Endometrial microvascular endothelial cells (primary cell): ENCODE measurements around the gene IGF1R. TPM values are rescaled to one million over a fixed set of nuclear protein-coding genes. Genes with fewer than 3 reads are reported as not detected.

Experiments
- in situ Hi-C: cut with HindIII; loops from 2 replicates; pipeline ENCODE4 v1.10.0; 2017; ENCODE audit warnings: low sequenced_read_pairs, low pct_unique_long_range_greater_than_20kb; ENCODE audit errors: inconsistent ontology term
- total RNA-seq: library from RNA; depleted of rRNA; stranded (reverse); fragments of >200 nt; gene quantifications from one replicate; pipeline ENCODE4 v1.2.3, GENCODE V29; 2015; ENCODE audit errors: inconsistent ontology term

Gene IGF1R
- total RNA-seq, 1 donor from 2014 or later: 28.8 TPM

DNA sequence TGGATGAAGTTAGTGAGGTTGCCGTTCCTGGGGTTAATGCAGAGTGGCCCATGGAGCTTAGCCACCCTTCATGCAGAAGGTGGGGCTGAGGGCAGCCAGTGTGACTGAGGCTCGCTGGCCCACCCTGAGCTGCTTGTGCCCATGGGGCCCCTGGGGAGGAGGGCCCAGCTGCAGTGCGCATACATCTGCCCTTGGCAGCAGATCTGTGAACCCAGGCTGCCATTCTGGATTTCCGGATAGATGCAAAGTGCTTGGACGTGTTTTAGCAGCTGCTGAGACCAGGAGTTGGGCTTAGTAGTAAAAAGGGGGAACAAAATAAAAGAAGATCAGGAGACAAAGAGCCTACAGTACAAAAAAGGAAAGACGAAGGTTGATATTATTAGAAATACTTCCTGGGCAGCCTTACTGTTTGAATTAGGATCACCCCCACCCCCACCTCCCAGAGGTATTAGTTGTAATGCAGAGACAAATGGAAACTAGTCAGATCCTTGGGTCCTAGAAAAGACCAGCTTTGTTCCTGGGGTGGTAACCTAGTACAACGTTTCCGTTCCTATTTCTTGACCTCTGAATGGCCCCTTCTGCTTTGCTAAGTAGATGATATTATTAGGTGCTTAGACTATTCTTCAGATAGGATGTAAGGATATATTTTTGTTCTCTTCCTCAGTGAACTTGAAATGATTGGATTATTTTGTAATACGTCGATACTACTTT lies 70.2 kb downstream of the IGF1R start:
- in situ Hi-C loops: no loop called here

DNA sequence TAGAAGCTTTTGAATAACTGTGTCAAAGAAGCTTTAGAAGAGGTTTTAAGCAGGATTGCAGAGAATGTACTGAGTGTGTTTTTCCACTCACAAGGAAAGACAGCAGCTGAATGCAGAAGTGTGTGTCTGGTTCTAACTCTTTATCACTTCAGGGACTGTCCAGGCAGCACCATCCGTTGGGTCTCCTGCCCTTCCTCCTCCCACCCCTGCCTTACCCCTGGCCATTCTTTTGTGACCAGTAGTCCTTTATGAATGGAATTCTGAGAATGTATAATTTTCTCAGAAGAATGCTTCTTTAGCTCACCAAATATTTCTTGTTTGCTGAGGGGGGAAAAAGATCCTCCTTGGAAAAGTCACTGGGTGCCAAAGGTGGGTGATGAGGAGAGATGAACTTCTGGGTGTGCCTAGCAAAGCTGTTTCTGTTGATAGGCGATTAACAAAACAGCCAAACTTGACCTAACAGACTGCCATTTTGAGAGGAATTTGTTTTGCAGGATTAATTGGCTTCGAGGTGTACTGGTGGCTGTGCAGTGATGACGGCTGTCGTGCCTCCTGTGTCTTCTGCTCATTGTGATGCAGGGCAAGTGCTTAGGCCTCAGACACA lies 70.9 kb downstream of the IGF1R start:
- in situ Hi-C loops: no loop called here

DNA sequence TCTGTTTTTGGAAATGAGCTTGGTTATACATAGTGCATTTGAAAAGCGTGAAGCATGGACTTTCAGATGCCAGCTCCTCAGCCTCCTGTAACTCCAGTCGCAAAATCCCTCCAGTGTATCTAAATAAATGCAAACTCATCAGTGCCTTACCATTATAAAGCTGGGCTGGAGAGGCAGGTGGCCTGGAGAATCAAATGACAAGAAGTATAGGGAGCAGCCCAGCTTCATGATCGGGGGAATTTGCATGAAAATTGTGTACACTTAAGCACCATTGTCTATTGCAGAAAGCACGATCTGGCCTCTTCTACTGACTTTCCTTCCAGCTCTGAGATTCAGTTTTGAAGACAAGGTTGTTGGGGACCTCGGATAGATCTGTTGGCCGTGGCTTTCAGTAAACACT lies 71.7 kb downstream of the IGF1R start:
- in situ Hi-C loops: no loop called here

DNA sequence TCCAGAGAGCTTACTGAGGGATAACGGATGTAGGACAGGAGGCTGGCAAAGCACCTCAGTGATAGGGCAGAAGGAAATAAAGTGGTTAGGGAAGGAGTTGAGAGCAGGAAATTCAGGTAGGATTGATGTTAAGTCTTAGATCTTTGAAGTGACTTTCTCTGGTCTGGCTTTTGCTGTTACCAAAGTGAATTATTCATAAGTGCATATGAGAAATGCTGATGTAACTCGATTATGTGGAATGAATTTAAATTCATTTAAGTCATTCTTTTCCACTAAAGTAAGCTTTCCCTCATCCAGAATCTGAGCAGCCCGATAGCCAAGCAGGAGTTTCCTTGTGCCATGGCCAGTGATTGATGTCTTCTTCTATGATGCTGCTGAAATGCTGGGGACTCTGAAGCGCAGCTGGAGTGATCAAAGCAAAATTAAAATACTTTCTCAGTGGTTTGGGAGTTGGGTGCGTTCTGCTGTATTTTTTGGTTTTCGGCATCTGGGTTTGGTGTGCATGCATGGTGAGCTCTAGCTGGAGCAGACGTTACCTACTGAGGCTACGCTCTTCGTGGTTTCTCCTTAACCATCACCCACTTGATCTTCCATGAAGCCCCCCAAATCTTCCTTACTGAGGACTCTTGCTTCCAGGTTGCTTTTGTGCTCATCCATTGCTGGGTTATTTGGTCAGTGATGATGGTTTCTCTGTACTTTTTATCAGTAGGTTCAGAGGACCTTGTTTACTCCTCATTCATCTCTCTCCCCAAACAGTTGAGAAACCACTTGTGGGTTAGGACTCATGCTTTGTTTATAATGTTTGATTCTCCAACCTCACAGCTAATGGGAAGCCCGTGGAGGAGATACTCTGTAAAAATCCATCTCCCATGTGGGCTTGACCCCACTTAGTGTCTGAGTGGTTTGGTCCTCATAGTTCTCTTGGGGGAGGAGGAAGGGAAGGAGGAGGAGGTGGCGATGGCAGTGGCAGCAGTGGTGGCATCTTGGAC lies 72.5 kb downstream of the IGF1R start:
- in situ Hi-C loops: no loop called here

DNA sequence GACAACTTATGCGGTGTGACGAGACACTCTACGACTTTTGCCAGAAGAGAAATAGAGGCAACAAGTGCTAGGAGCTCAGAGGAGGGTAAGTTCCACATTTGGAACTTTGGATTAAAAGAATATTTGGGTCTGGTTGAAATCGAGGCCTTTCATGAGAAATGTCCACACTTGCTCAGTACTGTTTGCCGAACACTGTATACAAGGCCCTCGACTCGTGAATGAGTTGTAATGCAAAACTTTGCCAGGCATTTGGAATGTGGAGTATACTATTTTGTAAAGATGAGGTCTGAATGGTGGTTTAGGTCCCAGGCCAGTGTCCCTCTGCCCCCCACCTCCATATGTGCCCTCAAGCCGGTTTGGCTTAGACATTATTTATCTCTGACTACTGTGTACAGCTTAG lies 73.9 kb downstream of the IGF1R start:
- in situ Hi-C loops: no loop called here

DNA sequence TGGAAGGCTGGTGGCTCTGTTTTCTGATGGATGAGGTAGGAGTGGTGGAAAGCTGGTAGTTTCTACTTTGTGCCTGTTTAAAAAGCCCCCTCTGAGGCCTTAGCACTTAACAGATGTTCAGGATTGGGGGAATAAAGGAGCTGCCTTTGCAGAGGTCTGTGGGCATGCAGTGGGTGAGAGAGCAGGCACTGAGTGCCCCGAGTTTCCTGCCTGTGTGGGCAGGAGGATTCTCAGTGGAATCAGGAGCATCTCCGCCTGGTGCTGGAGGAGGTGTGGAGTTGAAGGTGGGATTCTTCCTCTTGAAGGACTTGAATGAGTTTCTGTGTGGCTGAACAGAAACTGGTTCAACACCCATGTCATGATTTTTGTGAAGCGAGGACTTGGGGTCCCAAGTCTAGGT lies 74.3 kb downstream of the IGF1R start:
- in situ Hi-C loops: no loop called here

DNA sequence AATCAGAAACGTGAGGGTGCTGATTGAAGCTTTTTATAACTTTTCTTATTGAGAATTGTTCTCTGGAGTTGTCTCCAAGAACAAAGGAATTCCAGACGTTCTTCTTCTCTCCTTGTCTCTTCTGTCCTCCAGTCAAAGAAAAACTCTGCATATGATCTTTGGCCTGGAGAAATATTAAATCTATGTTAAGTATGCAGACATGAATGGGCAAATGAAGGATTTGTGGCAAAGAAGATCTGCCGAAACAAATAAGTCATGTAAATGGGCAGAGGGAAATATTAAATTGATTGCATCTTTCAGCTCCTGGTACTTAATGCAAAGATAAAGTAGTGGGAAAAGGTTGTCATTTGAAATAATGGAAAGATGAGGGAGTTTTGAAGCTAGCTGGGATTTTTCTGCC lies 74.9 kb downstream of the IGF1R start:
- in situ Hi-C loops: no loop called here

DNA sequence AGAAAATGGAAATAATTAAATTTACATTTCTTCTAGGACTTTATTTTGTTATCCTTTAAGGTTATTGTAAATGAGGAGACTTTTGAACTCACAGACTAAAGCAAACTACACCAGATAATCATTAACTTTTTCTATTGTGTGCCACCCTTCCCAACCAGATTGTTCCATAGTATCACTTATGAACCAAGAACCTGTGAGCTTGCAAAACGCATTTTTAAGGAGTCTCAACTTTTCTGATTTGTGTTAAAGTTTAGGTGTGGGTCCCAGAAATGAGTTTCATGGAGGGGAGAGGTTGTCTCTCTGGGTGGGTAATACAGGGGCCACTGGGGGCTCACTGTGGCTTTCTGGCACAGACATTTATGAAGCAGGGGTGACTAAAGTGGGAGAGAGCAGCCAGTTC lies 75.7 kb downstream of the IGF1R start:
- in situ Hi-C loops: no loop called here

DNA sequence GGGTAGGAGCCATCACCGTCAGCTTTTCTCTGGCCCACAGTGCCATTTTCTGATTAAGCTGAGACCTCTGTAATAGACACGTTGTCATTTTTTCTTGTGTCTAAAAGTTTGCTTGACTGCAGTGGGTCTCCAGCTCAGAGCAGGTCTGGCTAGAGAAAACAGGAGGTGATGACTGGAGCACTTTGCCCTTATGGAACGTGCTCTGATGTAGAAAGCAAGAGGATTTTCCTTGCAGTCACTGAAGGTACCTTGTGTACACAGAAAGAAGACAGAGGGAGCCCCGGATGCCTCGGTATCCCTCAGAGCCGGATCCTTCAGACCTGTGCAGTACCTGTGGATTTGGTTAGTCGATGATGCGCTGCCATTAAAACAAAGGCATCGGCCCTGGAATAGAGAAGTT lies 76.2 kb downstream of the IGF1R start:
- in situ Hi-C loops: no loop called here

DNA sequence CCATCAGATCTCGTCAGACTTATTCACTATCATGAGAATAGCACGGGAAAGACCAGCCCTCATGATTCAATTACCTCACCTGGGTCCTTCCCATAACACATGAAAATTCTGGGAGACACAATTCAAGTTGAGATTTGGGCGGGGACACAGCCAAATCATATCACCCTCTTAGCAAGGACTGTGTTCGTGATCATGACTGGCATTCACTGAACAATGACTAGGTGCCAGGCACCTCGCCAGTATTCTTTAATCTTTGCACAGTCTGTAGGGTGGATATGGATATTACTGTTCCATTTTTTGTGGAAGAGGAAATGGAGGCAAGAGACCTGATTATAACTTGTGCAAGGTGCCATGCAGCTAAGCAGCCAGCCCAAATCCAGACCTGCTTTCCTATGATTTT lies 77.5 kb downstream of the IGF1R start:
- in situ Hi-C loops: no loop called here

DNA sequence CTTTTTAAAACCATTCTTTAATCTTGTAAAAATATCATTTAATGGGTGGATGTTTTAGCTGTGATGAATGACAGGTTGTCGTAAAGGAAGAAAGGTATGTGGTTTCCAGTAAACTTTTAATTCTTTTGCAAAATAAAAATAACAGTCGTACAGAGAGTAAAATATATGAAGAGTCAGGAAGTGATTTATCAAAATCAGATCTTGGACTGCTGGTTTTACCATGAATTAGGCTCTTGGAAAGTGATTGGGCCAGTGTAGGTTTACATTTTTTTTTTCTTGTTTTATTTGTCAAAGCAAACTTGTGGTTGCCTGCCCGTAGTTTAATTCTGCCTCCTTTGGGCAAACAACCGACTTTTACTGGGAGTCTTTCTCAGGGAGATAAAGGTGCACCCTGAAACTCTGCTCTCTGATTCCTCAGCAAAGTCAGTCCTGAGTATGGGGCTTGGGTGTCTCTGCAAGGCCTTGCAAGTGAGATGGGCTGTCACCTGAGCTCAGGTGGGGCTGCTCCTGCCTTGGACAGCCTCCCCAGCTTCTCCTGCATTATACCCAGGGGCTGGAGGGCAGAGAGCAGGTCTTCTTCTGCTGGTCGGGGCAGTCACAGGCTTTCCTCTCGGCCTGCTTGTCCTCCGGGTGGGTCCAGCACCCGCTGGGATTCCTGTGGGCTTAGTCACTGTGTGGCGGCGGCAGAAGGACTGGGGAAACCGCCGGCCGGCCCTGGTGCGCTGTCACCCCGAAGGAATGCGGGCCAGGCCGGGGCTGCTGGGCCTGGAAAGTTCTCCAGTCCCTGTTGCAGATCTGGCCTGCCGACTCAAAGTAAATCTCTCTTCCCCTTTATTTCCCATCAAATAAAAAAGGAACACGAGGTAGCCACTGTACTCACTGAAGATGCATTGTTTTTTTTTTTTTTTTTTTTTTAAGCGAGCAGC lies 79.0 kb downstream of the IGF1R start:
- in situ Hi-C loops: no loop called here

DNA sequence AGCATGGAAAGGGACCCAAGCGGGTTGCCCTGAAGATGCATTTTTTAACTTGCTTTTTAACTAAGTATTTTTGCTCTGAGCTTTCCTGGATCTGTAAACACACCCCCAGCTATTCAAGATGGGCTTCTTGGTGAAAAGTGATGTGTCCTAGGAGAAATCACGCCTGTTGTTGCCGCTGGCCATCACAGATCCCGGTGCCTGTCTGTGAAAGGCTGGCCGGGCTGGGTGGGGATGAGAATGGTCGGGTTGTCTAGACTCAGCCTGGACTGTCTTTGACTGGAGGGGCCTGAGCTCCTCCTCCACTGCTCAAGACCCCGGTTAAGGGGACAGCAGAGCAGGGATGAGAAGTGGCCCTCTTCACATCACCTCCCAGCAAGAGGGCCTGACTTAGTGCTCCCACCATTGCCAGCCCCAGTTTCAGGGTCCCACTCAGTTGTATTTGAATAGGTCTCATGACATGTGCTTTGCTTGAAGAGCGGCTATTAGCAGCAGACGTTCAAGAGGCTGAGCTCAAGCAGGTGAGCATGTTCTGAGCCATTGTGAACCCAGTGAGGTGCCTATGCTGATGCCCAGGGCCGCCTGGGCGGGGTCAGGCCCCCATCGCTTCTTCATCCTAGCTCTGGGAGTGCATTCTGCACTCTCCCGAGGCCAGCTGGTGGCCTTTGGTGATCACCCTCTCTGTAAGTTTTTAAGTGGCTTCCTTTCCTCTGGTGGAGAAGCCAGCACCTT lies 79.9 kb downstream of the IGF1R start:
- in situ Hi-C loops: no loop called here

DNA sequence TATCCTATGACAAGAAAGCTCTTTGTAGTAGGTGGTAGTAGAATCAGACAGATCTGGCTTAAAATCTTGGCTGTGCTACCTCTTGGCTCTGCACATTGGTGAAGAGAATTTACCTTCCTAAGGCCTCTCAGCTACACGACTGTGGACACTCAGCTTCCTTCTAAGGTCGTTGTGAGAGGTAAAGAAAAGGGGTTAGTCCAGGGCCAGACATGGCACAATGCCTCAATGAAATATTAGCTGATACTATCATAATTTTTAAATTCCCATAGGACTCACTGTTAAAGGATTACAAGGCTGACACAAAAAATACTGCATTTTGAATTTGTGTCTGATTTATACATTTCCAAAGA lies 80.4 kb downstream of the IGF1R start:
- in situ Hi-C loops: no loop called here

DNA sequence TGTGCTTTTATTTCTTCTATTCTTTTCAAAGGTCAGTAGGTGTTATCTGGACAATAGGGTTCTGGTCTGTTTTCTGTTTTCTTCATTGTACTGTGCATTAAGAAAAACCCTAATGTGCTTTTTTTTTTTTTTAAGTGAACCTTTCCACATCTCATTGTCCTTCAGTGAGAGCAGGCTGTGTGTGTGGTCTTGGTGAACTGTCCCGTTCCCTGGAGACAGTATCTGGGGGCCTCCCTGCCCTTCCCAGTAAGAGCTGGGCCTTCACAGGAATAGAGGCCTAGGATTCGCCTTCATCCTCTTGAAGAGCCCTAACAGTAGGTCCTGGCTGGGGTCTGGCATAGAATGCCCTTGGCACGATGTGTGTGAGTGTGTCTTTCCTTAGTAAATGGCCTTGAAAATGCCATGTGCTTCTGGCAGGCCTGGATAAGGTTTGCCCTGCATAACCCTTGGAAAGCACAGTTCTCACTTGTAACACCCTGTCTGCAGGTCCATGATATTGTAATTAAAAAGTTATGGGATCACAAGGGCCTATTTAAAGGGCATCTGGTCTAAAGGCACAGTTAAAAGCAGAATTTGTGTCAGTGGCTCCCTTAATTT lies 81.2 kb downstream of the IGF1R start:
- in situ Hi-C loops: no loop called here

DNA sequence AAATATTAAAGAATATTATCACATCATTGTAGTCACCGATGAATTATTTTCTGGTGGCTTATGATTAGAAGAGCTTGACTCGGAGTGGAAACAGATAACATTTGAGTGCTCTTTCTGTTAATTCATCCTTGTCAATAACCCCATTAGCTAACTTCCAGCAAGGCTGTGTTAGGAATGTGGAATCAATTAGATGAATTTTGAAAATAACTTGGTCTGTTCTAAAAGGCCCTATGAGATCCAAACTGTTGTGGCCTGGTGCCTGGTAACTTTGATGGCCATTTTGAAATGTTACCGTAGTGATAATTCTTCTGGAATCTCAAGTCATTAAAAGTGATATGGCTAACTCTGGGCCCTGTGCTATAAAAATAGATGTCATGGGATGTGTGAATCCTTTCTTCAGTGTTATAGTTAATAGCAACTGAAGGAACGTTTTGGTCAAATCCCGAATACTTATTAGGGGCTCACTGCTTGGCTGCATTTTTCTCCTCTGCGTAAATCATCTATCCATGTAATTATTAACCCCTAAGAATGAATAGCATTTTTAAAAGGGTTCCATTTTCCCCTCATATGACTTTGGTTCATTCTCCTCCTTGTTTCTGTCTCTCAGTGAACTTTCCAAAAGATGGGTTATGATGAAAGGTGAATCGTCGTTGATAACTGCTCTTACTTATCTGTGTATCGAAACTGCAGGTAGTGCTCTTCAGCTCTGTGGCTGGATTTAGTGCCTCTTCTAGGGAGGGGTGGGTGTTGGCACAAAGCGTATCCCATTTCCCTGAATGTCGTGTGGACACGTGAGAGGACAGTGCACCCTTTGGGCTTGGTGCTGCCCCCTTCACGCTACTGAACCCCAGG lies 82.7 kb downstream of the IGF1R start:
- in situ Hi-C loops: no loop called here

DNA sequence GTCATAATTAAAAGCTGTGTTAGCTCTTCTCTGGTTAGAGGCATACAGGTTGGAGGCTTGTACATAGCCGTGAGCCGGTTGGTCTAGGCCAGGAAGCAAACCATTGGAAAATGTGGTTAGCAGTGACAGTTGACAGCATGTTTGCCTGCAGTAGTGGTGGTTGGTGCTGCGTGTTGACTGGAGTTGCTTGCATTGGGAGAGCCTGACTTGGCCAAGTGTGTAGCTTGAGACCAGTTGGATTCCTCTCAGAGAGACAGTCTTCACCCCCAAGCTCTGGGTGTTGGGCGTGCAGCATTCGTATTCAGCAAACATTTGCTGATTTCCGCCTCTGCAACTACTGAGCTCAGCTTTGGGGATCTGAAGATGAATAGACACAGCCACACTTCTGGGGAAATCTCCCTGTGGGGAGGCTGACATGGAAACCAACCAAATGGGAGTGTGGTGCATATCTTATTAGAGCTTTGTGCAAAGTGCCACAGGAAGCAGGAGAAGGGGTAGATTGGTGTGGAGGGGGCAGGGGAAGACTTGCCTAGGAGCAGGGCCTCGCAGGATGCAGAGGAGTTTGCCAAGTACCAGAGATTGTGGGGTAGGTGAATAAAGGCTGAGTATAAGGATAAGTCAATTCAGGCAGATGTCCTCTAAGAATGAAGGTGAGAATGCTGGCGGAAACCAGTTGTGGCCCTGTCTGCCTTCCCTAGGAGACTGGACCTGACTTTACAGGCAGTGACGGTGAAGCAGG lies 83.5 kb downstream of the IGF1R start:
- in situ Hi-C loops: no loop called here
